H1 (cell line): ENCODE measurements around the gene MRPL42.

Experiments used
- CTCF ChIP-seq, 3 experiments: IDR thresholded peaks; 1 replicate in 2 of 3; 2 replicates in 1 of 3; pipeline versions ENCODE4 v1.5.1 to v1.6.1; 2011; ENCODE audit warnings: low read length in 3 of 3, mild to moderate bottlenecking in 3 of 3, inconsistent platforms in 2 of 3, low read depth in 1 of 3, moderate library complexity in 1 of 3; ENCODE audit not compliant: insufficient read depth in 1 of 3; ENCODE audit errors: control extremely low read depth in 1 of 3
- EZH2 ChIP-seq: fragments of 200-600 bp; sonication (generic); IDR thresholded peaks from 2 replicates; pipeline ENCODE4 v1.7.1; 2012; ENCODE audit warnings: low read depth, mild to moderate bottlenecking, moderate library complexity, low read length, inconsistent platforms; ENCODE audit not compliant: severe bottlenecking
- GABPA ChIP-seq: IDR thresholded peaks from 2 replicates; pipeline ENCODE4 v1.6.1; 2011; ENCODE audit warnings: mild to moderate bottlenecking, low read length, moderate library complexity, borderline replicate concordance; ENCODE audit not compliant: insufficient read depth
- POLR2A ChIP-seq, 2 experiments: IDR thresholded peaks; 1 replicate in 1 of 2; 2 replicates in 1 of 2; pipeline ENCODE4 v1.6.1; 2011; ENCODE audit warnings: low read depth in 2 of 2, low read length in 2 of 2, mild to moderate bottlenecking in 2 of 2; ENCODE audit errors: control extremely low read depth in 1 of 2
- POLR2AphosphoS5 ChIP-seq: IDR thresholded peaks from 2 replicates; pipeline ENCODE4 v1.6.1; 2011; ENCODE audit warnings: low read depth, low read length
- TF ChIP-seq, protein P1 (sequence below): IDR thresholded peaks from 2 replicates; pipeline ENCODE4 v1.6.1; 2012; ENCODE audit warnings: inconsistent platforms

DNA sequence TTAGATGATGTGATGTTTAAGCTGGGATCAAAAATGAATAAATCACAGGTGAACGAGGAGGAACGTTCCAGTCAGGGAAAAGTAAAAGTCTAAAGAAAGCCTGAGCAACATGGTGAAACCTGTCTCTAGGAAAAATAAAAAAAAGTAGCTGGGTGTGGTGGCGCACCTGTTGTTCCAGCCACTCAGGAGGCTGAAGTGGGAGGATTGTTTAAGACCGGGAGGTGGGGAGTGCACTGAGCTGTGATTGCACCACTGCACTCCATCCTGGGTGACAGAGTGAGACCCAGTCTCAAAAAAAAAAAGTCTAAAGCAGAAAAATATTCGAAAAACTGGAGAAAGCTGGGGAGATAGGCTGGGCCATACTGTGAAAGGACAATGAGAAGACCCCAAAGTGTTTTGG lies 66.0 kb downstream of the MRPL42 start:
- TF ChIP-seq, protein P1, sequence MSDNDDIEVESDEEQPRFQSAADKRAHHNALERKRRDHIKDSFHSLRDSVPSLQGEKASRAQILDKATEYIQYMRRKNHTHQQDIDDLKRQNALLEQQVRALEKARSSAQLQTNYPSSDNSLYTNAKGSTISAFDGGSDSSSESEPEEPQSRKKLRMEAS = no peak
- TF ChIP-seq POLR2AphosphoS5 (no peak), EZH2 (no peak), GABPA (no peak), CTCF (IDR thresholded peaks at IDR 0.05; ENCODE audit: control extremely low read depth in 1 of 3, insufficient read depth in 1 of 3, low read depth in 1 of 3, low read length in 3 of 3) (no peak), POLR2A (IDR thresholded peaks at IDR 0.05; ENCODE audit: control extremely low read depth in 1 of 2, low read depth in 2 of 2, low read length in 2 of 2) (no peak)
